ENCODE data around the gene UTS2.

UTS2 gene

GRCh38 chr1:7852804-7853683, at the start of gene UTS2:
TSS of gene UTS2 (minus strand) at chr1:7853065. CDS start at chr1:7853003, 62 bp downstream.
- in situ Hi-C loops (cut with MboI; ENCODE audit: low sequenced_read_pairs): no loop called here

- in situ Hi-C loops (cut with MboI; ENCODE audit: low sequenced_read_pairs): loop anchor here (25.0 kb wide), 1 partner anchor 237 kb away; no protein-coding TSS in a partner anchor
These were observed 46.9 kb upstream of the UTS2 start for GRCh38 chr1:7899741-7900140.

- in situ Hi-C loops (cut with MboI; ENCODE audit: low sequenced_read_pairs): no loop called here
These were observed 46.1 kb upstream of the UTS2 start for GRCh38 chr1:7898962-7899361.

- in situ Hi-C loops (cut with MboI; ENCODE audit: low sequenced_read_pairs): no loop called here
These were observed 44.1 kb upstream of the UTS2 start for GRCh38 chr1:7896994-7897393.

GRCh38 chr1:7893529-7894180, 40.8 kb upstream of the UTS2 start:
- in situ Hi-C loops (cut with MboI; ENCODE audit: low sequenced_read_pairs): no loop called here

- in situ Hi-C loops (cut with MboI; ENCODE audit: low sequenced_read_pairs): no loop called here
These were observed 38.9 kb upstream of the UTS2 start for GRCh38 chr1:7891804-7892203.

GRCh38 chr1:7890853-7891252, 38.0 kb upstream of the UTS2 start:
- in situ Hi-C loops (cut with MboI; ENCODE audit: low sequenced_read_pairs): no loop called here

- in situ Hi-C loops (cut with MboI; ENCODE audit: low sequenced_read_pairs): no loop called here
These were observed 35.6 kb upstream of the UTS2 start for GRCh38 chr1:7888248-7889081.

GRCh38 chr1:7886405-7886745, 33.5 kb upstream of the UTS2 start:
- in situ Hi-C loops (cut with MboI; ENCODE audit: low sequenced_read_pairs): no loop called here

- in situ Hi-C loops (cut with MboI; ENCODE audit: low sequenced_read_pairs): no loop called here
These were observed 32.9 kb upstream of the UTS2 start for GRCh38 chr1:7885513-7886404.

GRCh38 chr1:7884757-7885156, 31.9 kb upstream of the UTS2 start:
- in situ Hi-C loops (cut with MboI; ENCODE audit: low sequenced_read_pairs): no loop called here

- in situ Hi-C loops (cut with MboI; ENCODE audit: low sequenced_read_pairs): no loop called here
These were observed 26.4 kb upstream of the UTS2 start for GRCh38 chr1:7879228-7879627.

- in situ Hi-C loops (cut with MboI; ENCODE audit: low sequenced_read_pairs): no loop called here
These were observed 25.2 kb upstream of the UTS2 start for GRCh38 chr1:7878027-7878426.

GRCh38 chr1:7873801-7874795, 21.2 kb upstream of the UTS2 start:
- in situ Hi-C loops (cut with MboI; ENCODE audit: low sequenced_read_pairs): no loop called here

GRCh38 chr1:7871136-7871535, 18.3 kb upstream of the UTS2 start:
- in situ Hi-C loops (cut with MboI; ENCODE audit: low sequenced_read_pairs): no loop called here

- in situ Hi-C loops (cut with MboI; ENCODE audit: low sequenced_read_pairs): no loop called here
These were observed 16.5 kb upstream of the UTS2 start for GRCh38 chr1:7869136-7869920.

GRCh38 chr1:7868070-7868780, 15.4 kb upstream of the UTS2 start:
- in situ Hi-C loops (cut with MboI; ENCODE audit: low sequenced_read_pairs): no loop called here

GRCh38 chr1:7865978-7866377, 13.1 kb upstream of the UTS2 start:
- in situ Hi-C loops (cut with MboI; ENCODE audit: low sequenced_read_pairs): no loop called here
